HG03060 (cell line): ENCODE measurements around the gene ZNF579.
"Not testable (repeated sequence)": the region's sequence is repeated elsewhere in the genome, so short reads cannot be mapped to it uniquely, and the experiment has no call there.

ENCODE experiments used
- ATAC-seq: cut with Tn5 transposase; IDR thresholded peaks from one replicate; pipeline ENCODE4 v1.9.1; 2021; ENCODE audit warnings: low read depth, moderate number of reproducible peaks; ENCODE audit not compliant: unreplicated experiment

The ZNF579 gene

DNA sequence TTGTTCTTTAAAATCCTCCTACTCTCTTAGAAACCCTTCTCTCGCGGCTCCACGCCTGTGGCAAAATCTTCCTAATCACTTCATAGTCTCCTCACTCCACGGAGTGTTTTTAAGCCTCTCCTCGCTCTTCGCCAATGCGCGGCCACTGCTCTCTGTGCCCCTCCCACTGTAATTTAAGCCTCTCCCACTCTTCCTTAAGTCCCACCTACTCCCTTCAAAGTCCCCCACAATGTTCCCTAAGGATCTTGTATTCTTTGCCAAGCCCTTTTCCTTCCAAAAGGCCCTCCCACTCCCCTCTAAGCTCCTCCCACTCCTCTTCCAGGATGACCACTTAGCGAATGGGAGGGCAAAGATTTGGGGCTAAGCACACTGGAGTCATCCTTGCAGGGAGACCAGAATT lies 17.4 kb upstream of the ZNF579 start:
- no peak for ATAC-seq

- no peak for ATAC-seq
Measured at GRCh38 chr19:55597501-55597921, 16.9 kb upstream of the ZNF579 start.

- ATAC-seq: no peak
Measured at GRCh38 chr19:55596304-55596703, 15.7 kb upstream of the ZNF579 start.

GRCh38 chr19:55594996-55595545 lies 14.4 kb upstream of the ZNF579 start:
- ATAC-seq: no peak

DNA sequence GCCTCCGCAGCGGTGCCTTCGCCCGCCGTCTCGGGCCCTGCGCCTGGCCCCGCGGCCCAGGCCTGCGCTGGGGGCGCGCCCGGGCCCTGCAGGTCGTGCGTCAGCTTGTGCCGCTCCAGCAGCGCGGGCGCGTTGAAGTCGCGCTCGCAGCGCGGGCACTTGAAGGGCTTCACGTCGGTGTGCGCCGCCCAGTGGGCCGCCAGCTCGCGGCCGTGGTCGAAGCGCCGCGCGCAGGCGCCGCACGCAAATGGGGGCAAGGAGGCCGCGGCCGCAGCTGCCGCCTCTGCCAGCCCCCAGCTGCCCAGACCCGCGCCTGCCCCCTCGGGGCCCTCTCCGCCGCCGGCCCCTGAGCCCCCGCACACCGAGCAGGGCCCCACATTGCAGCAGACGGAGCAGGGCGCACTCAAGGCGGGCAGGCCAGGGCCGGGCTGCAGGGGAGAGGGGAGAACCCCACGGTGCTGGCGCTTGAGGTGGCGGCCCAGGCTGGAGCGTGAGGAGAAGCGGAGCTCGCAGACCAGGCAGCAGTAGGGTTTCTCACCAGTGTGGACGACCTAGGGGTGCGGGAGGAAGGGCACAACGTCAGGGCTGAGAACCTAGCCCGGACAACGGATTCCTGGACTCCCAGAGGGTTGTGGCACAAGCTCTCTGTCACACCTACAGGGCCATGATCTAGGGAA lies 12.6 kb upstream of the ZNF579 start:
- no peak for ATAC-seq

GRCh38 chr19:55592391-55593090 lies 11.9 kb upstream of the ZNF579 start:
- no peak for ATAC-seq

GRCh38 chr19:55591555-55591954 lies 10.9 kb upstream of the ZNF579 start:
- no peak for ATAC-seq

DNA sequence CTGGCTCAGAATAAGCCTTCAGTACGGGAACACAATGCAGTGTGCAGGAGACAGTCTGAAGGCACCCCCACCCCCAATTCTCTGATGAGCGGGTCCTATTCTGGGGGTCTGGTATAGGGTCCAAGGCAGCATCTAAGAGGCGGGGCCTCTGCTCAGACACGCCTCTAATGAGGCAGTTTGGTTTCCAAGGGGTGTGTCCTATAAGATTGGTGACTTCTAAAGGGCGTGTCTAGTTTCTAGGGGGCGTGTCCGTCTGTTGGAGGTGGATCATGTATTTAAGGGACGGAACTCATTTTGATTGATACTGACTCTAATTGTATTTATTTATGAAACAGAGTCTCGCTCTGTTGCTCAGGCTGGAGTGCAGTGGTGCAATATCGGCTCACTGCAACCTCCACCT lies 10.0 kb upstream of the ZNF579 start:
- ATAC-seq: no peak

GRCh38 chr19:55590109-55590508 lies 9.5 kb upstream of the ZNF579 start:
- no peak for ATAC-seq

DNA sequence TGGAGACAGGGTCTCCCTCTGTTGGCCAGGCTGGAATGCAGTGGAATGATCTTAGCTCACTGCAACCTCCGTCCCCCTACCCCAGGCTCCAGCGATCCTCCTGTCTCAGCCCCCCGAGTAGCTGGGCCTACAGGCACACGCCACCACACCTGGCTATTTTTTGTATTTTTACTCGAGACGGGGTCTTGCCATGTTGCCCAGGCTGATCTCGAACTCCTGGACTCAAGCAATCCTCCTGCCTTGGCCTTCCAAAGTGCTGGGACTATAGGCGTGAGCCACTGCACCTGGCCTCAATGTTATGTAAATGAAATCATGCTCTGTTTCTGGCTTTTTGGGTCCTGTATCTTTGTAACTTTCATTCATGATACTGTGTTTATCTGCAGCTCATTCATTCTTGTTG lies 8.1 kb upstream of the ZNF579 start:
- no peak for ATAC-seq

DNA sequence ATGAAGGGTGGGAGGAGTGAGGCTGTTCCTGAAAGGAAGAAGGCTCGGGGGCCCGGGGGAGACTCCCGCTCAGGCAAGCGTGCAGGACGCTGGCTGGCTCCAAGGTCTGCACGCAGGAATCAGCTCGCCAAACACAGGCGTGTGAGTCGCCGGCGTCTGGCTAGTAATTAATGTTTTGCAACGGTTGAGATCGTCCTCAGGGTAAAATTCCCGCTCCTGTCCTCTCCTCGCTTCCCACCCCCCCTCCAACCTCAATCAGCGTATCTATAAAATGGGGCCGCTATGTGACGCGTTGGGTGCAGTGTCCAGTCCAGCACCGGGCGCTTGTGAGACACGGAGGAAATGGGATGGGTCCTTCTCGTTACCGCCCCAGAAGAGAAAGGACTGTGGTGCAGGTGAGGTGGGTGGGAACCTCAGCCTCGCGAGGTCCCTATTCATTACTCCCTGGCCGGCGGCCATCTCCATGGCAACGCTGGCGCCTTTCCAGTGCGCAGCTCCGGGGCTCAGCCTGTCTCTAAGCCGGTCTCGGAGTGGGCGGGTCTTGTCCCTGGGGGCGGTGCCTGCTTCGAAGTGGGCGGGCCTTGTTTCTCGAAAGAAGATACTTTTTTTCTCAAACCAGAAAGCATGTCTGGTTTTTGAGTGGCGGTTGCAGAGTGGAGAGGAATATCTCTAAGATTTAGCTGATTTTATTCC lies 6.5 kb upstream of the ZNF579 start:
- ATAC-seq: peak; percentile 89

DNA sequence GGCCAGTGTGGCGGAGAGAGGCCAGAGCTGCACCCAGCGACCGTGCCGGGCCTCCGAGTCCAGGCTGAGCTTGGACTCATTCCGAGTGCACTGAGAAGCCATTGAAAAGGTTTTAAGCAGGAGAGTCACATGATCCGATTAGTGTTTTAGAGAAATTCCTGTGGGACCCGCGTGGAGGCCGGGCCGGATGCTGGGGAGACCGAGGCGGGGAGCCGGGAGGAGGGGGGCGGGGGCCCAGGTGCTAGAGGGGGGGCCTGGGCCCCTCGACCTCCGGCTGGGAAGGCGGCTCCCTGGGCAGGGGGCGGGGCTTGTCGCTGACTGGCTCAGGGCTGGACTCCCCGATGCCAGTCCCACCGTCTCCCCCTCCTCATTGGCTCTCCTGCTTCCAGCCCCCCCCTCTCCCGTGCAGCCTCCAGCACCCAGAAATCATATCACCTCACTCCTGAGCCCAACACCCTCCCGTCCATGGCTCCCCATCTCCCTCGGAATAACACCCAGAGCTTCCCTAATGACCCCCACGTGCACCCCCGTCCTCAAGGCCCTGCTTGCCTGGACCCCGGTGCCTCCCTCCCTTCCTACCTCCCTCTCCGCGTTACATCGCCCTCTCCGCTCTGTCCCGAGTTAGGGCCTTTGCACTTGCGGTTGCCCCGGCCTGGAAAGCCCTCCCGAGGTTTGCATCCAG lies 5.2 kb upstream of the ZNF579 start:
- no peak for ATAC-seq

GRCh38 chr19:55584871-55585270 lies 4.2 kb upstream of the ZNF579 start:
- ATAC-seq: no peak

GRCh38 chr19:55583897-55584296 lies 3.2 kb upstream of the ZNF579 start:
- not testable (repeated sequence) for ATAC-seq

DNA sequence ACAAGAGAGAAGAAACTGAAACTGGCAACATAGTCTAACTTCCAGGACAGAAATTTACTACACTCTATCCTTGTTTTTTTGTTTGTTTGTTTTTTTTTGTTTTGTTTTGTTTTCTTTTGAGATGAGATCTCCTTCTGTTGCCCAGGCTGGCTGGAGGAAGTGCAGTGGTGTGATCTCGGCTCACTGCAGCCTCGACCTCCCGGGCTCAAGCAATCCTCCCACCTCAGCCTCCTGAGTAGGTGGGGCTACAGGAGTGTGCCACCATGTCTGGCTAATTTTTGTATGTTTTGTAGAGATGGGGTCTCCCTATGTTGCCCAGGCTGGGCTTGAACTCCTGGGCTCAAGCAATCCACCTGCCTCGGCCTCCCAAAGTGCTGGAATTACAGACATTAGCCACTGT lies 1.6 kb upstream of the ZNF579 start:
- not testable (repeated sequence) for ATAC-seq

GRCh38 chr19:55581823-55582223 lies 1.2 kb upstream of the ZNF579 start:
- ATAC-seq: no peak

- ATAC-seq: no peak
Measured at GRCh38 chr19:55581145-55581822, 636 bp upstream of the ZNF579 start.

- ATAC-seq: no peak
Measured at GRCh38 chr19:55579766-55580621, 654 bp downstream of the ZNF579 start.
